ENCODE measurements around the gene CIAPIN1.
A peak's percentile ranks its signal among the peaks of the same experiment; 100 is the strongest.

- TF ChIP-seq CTCF (IDR thresholded peaks at IDR 0.05; ENCODE audit: borderline replicate concordance, extremely low read depth, low read length, poor library complexity, severe bottlenecking) = peak; percentile 39
- no peak for TF ChIP-seq EZH2 (IDR thresholded peaks at IDR 0.05; ENCODE audit: borderline replicate concordance, low read depth, low read length, severe bottlenecking)
Observed at GRCh38 chr16:57422026-57422944, 24.9 kb downstream of the CIAPIN1 start.
